ENCODE data around the gene RPL22L1. TPM values are rescaled to one million over a fixed set of nuclear protein-coding genes. Genes with fewer than 3 reads are reported as not detected.

RPL22L1 gene
- total and polyA plus RNA-seq, 2 experiments from 2014 or later = 33.2 to 49.2 TPM

GRCh38 chr3:170910542-170910941 is 40.5 kb upstream of the RPL22L1 start:
- TF ChIP-seq CTCF (IDR thresholded peaks at IDR 0.05; ENCODE audit: low read depth, low read length) = no peak

GRCh38 chr3:170909129-170909903 is 39.3 kb upstream of the RPL22L1 start:
- DNase-seq (ENCODE audit: low read depth in 1 of 2, low spot score in 1 of 2) = peak in 1 of 2 donors; percentile 94
- Histone ChIP-seq H3K27me3 (peaks cover 18% of the 10 kb centered on the region), H3K27ac (no peak overlapping the region), H3K36me3 (no peaks in the 10 kb centered on the region), H3K9me3 (ENCODE audit: low read depth) (no peaks in the 10 kb centered on the region), H3K4me3 (no peak overlapping the region), H3K4me1 (ENCODE audit: low read depth) (no peaks in the 10 kb centered on the region)
- no peak for TF ChIP-seq CTCF (IDR thresholded peaks at IDR 0.05; ENCODE audit: low read depth, low read length)

More at GRCh38 chr3:170910542-170910941, 40.5 kb upstream of the RPL22L1 start:
- no peaks in the 10 kb centered on the region for H3K9me3 ChIP-seq (ENCODE audit: low read depth)
- no peak for DNase-seq (ENCODE audit: low read depth in 1 of 2, low spot score in 1 of 2)
- no peak overlapping the region for H3K4me3 ChIP-seq
- H3K27ac ChIP-seq = no peak overlapping the region
- H3K27me3 ChIP-seq = peaks cover 18% of the 10 kb centered on the region
- no peaks in the 10 kb centered on the region for H3K4me1 ChIP-seq (ENCODE audit: low read depth)
- no peaks in the 10 kb centered on the region for H3K36me3 ChIP-seq

GRCh38 chr3:170908235-170909116 is 38.5 kb upstream of the RPL22L1 start, which contains the start of gene EIF5A2:
Gene EIF5A2, minus strand, starts transcription at chr3:170908637. Its CDS starts 831 bp downstream, at chr3:170907806.
- H3K27ac ChIP-seq = no peak within 1 kb of the TSS
- no peak for TF ChIP-seq CTCF (IDR thresholded peaks at IDR 0.05; ENCODE audit: low read depth, low read length)
- DNase-seq (ENCODE audit: low read depth in 1 of 2, low spot score in 1 of 2) = peak; percentile 80 to 99

GRCh38 chr3:170907637-170908234 is 37.7 kb upstream of the RPL22L1 start:
- Histone ChIP-seq H3K4me3 (peak overlapping the region; percentile 64), H3K27me3 (peaks cover 18% of the 10 kb centered on the region), H3K9me3 (ENCODE audit: low read depth) (no peaks in the 10 kb centered on the region), H3K36me3 (no peaks in the 10 kb centered on the region), H3K4me1 (ENCODE audit: low read depth) (no peaks in the 10 kb centered on the region), H3K27ac (no peak overlapping the region)
- TF ChIP-seq CTCF (IDR thresholded peaks at IDR 0.05; ENCODE audit: low read depth, low read length) = no peak
- peak; percentile 5 to 34 for DNase-seq (ENCODE audit: low read depth in 1 of 2, low spot score in 1 of 2)

More at GRCh38 chr3:170908235-170909116, 38.5 kb upstream of the RPL22L1 start, which contains the start of gene EIF5A2:
- Histone ChIP-seq H3K4me1 (ENCODE audit: low read depth) (no peaks in the 10 kb centered on the region), H3K36me3 (no peaks in the 10 kb centered on the region), H3K9me3 (ENCODE audit: low read depth) (no peaks in the 10 kb centered on the region), H3K4me3 (peak within 1 kb of the TSS; percentile 64), H3K27me3 (peaks cover 18% of the 10 kb centered on the region)

GRCh38 chr3:170905862-170906261 is 35.9 kb upstream of the RPL22L1 start:
- no peak for DNase-seq (ENCODE audit: low read depth in 1 of 2, low spot score in 1 of 2)
- Histone ChIP-seq H3K9me3 (ENCODE audit: low read depth) (no peaks in the 10 kb centered on the region), H3K27ac (no peak overlapping the region), H3K4me3 (no peak overlapping the region), H3K4me1 (ENCODE audit: low read depth) (no peaks in the 10 kb centered on the region), H3K27me3 (peaks cover 18% of the 10 kb centered on the region), H3K36me3 (no peaks in the 10 kb centered on the region)
- no peak for TF ChIP-seq CTCF (IDR thresholded peaks at IDR 0.05; ENCODE audit: low read depth, low read length)
